PFSK-1 (cell line): ENCODE results near the gene LRCOL1.

Experiments
- FOXP2 ChIP-seq: optimal IDR thresholded peaks from 2 replicates; pipeline ENCODE3; 2011; ENCODE audit warnings: borderline replicate concordance, control low read depth, inconsistent platforms; ENCODE audit not compliant: insufficient read depth; ENCODE audit errors: extremely low read length, extremely low read depth
- POLR2AphosphoS5 ChIP-seq: IDR thresholded peaks from 2 replicates; pipeline ENCODE4 v1.6.1; 2012; ENCODE audit warnings: low read depth, mild to moderate bottlenecking, control low read depth, low read length, moderate library complexity
- SIN3A ChIP-seq: IDR thresholded peaks from 2 replicates; pipeline ENCODE4 v1.6.1; 2012; ENCODE audit warnings: mild to moderate bottlenecking, low read length, moderate library complexity, borderline replicate concordance; ENCODE audit not compliant: insufficient read depth
- TAF1 ChIP-seq: IDR thresholded peaks from 2 replicates; pipeline ENCODE4 v1.6.1; 2012; ENCODE audit warnings: low read length, control low read depth, borderline replicate concordance; ENCODE audit not compliant: insufficient read depth

GRCh38 chr12:132588821-132589669 lies 21.3 kb downstream of the LRCOL1 start:
- TF ChIP-seq TAF1, result no peak
- TF ChIP-seq POLR2AphosphoS5, result no peak
- TF ChIP-seq SIN3A, result no peak
- TF ChIP-seq FOXP2, result no peak
